H9 (cell line): ENCODE results near the gene TXNDC17. TPM values are rescaled to one million over a fixed set of nuclear protein-coding genes. Genes with fewer than 3 reads are reported as not detected.

Experiments
- DNase-seq: peaks from one replicate; pipeline ENCODE4 v3.0.0-alpha.2; 2017
- H2AFZ ChIP-seq: one replicate; pipeline ENCODE4 v1.6.1; 2013; ENCODE audit warnings: mild to moderate bottlenecking, low read length, control low read depth, moderate library complexity
- H2AK5ac ChIP-seq: 2 replicates; pipeline ENCODE4 v1.6.1; 2013; ENCODE audit warnings: low read length, control low read depth, mixed read lengths; ENCODE audit not compliant: insufficient read length
- H2BK120ac ChIP-seq: one replicate; pipeline ENCODE4 v1.6.1; 2013; ENCODE audit warnings: low read depth, mild to moderate bottlenecking, low read length, control low read depth, inconsistent platforms; ENCODE audit not compliant: poor library complexity, severe bottlenecking
- H2BK12ac ChIP-seq: 2 replicates; pipeline ENCODE4 v1.6.1; 2013; ENCODE audit warnings: low read length, control low read depth, mixed read lengths, low read depth; ENCODE audit not compliant: insufficient read length
- H2BK15ac ChIP-seq: 2 replicates; pipeline ENCODE4 v1.6.1; 2013; ENCODE audit warnings: low read depth, low read length, control low read depth
- H2BK20ac ChIP-seq: one replicate; pipeline ENCODE4 v1.6.1; 2013; ENCODE audit warnings: low read depth, mild to moderate bottlenecking, low read length, control low read depth, inconsistent platforms; ENCODE audit not compliant: poor library complexity, severe bottlenecking
- H2BK5ac ChIP-seq: 2 replicates; pipeline ENCODE4 v1.6.1; 2013; ENCODE audit warnings: low read length, control low read depth, mixed read lengths; ENCODE audit not compliant: insufficient read length
- H3K14ac ChIP-seq: 2 replicates; pipeline ENCODE4 v1.6.1; 2013; ENCODE audit warnings: low read length, control low read depth; ENCODE audit not compliant: insufficient read depth
- H3K18ac ChIP-seq: 2 replicates; pipeline ENCODE4 v1.6.1; 2013; ENCODE audit warnings: low read depth, mild to moderate bottlenecking, mixed read lengths, low read length, control low read depth; ENCODE audit not compliant: insufficient read length
- H3K23ac ChIP-seq: 2 replicates; pipeline ENCODE4 v1.6.1; 2013; ENCODE audit warnings: low read length, control low read depth, mixed read lengths, low read depth; ENCODE audit not compliant: insufficient read length
- H3K23me2 ChIP-seq: 2 replicates; pipeline ENCODE4 v1.6.1; 2013; ENCODE audit warnings: low read depth, mild to moderate bottlenecking, mixed read lengths, low read length, control low read depth; ENCODE audit not compliant: insufficient read length, poor library complexity, severe bottlenecking
- H3K27ac ChIP-seq: 2 replicates; pipeline ENCODE4 v1.5.1; 2013; ENCODE audit warnings: low read length, control low read depth, mixed read lengths, low read depth; ENCODE audit not compliant: insufficient read length
- H3K27me3 ChIP-seq: 2 replicates; pipeline ENCODE4 v1.6.1; 2013; ENCODE audit warnings: low read length, control low read depth, inconsistent platforms; ENCODE audit not compliant: insufficient read depth
- H3K4ac ChIP-seq: 2 replicates; pipeline ENCODE4 v1.6.1; 2013; ENCODE audit warnings: low read depth, mild to moderate bottlenecking, control low read depth, inconsistent platforms, low read length, moderate library complexity
- H3K4me1 ChIP-seq: 2 replicates; pipeline ENCODE4 v1.6.1; 2013; ENCODE audit warnings: low read length, control low read depth, inconsistent platforms; ENCODE audit not compliant: insufficient read depth
- H3K4me2 ChIP-seq: 2 replicates; pipeline ENCODE4 v1.6.1; 2013; ENCODE audit warnings: low read length, control low read depth, mixed read lengths; ENCODE audit not compliant: insufficient read length, insufficient read depth
- H3K56ac ChIP-seq: 2 replicates; pipeline ENCODE4 v1.6.1; 2013; ENCODE audit warnings: low read depth, mild to moderate bottlenecking, mixed read lengths, low read length, control low read depth; ENCODE audit not compliant: insufficient read length
- H3K79me1 ChIP-seq: 2 replicates; pipeline ENCODE4 v1.6.1; 2013; ENCODE audit warnings: low read depth, mild to moderate bottlenecking, moderate library complexity, low read length, control low read depth, inconsistent platforms; ENCODE audit not compliant: insufficient read depth, poor library complexity, severe bottlenecking
- H3K79me2 ChIP-seq: 2 replicates; pipeline ENCODE4 v1.6.1; 2013; ENCODE audit warnings: low read length, control low read depth, inconsistent platforms; ENCODE audit not compliant: insufficient read depth
- H3K9ac ChIP-seq: 2 replicates; pipeline ENCODE4 v1.6.1; 2013; ENCODE audit warnings: low read length, control low read depth, mixed read lengths; ENCODE audit not compliant: insufficient read length; ENCODE audit errors: extremely low read depth
- H3K9me3 ChIP-seq: one replicate; pipeline ENCODE4 v1.6.1; 2013; ENCODE audit warnings: low read depth, low read length, inconsistent platforms; ENCODE audit not compliant: control insufficient read depth
- H3T11ph ChIP-seq: one replicate; pipeline ENCODE4 v1.6.1; 2013; ENCODE audit warnings: mild to moderate bottlenecking, low read length, control low read depth, inconsistent platforms
- H4K20me1 ChIP-seq: one replicate; pipeline ENCODE4 v1.6.1; 2013; ENCODE audit not compliant: control insufficient read depth, insufficient read length, insufficient read depth
- H4K5ac ChIP-seq: 2 replicates; pipeline ENCODE4 v1.6.1; 2013; ENCODE audit warnings: low read depth, mild to moderate bottlenecking, mixed read lengths, low read length, control low read depth; ENCODE audit not compliant: insufficient read length
- H4K8ac ChIP-seq: replicated peaks from 2 replicates; pipeline ENCODE4 v1.6.1; 2013; ENCODE audit warnings: low read length, control low read depth, mixed read lengths, low read depth; ENCODE audit not compliant: insufficient read length
- H4K91ac ChIP-seq: 2 replicates; pipeline ENCODE4 v1.6.1; 2013; ENCODE audit warnings: low read depth, mild to moderate bottlenecking, moderate library complexity, mixed read lengths, low read length, control low read depth; ENCODE audit not compliant: insufficient read length
- H3K27ac Mint-ChIP-seq, 3 experiments: 2 replicates in 2 of 3; 3 replicates in 1 of 3; pipeline ENCODE4 v1.8.0; 2020 to 2021; ENCODE audit warnings: mixed read lengths in 3 of 3, mild to moderate bottlenecking in 1 of 3, moderate library complexity in 1 of 3
- H3K27me3 Mint-ChIP-seq: 2 replicates; pipeline ENCODE4 v1.8.0; 2021; ENCODE audit warnings: low read depth, mild to moderate bottlenecking, moderate library complexity, mixed read lengths
- H3K36me3 Mint-ChIP-seq, 3 experiments: 2 replicates in 2 of 3; 3 replicates in 1 of 3; pipeline ENCODE4 v1.8.0; 2020 to 2021; ENCODE audit warnings: low read depth in 3 of 3, mixed read lengths in 3 of 3; ENCODE audit not compliant: insufficient read depth in 1 of 3
- H3K4me1 Mint-ChIP-seq, 2 experiments: 2 replicates each; pipeline ENCODE4 v1.8.0; 2020; ENCODE audit warnings: mixed read lengths in 2 of 2
- H3K4me3 Mint-ChIP-seq, 2 experiments: 2 replicates in 1 of 2; 3 replicates in 1 of 2; pipeline ENCODE4 v1.8.0; 2020 to 2021; ENCODE audit warnings: mild to moderate bottlenecking in 2 of 2, mixed read lengths in 2 of 2, moderate library complexity in 1 of 2
- H3K9me3 Mint-ChIP-seq, 2 experiments: 2 replicates in 1 of 2; 3 replicates in 1 of 2; pipeline ENCODE4 v1.8.0; 2020; ENCODE audit warnings: mild to moderate bottlenecking in 2 of 2, mixed read lengths in 2 of 2, moderate library complexity in 1 of 2
- CTCF ChIP-seq: fragments of 200-600 bp; sonication (generic); conservative IDR thresholded peaks from 3 replicates; pipeline ENCODE4 v1.8.0; 2021; ENCODE audit warnings: antibody characterized with exemption, mild to moderate bottlenecking
- WGBS: extraction: QIAGEN DNeasy Blood & Tissue Kit; methylation state at CpG from one replicate; pipeline ENCODE4 v1.1.7; 2013; ENCODE audit warnings: missing lambda C conversion rate, low lambda C conversion rate, mixed read lengths; ENCODE audit not compliant: insufficient read length; ENCODE audit errors: extremely low coverage; 5-methylcytosine and 5-hydroxymethylcytosine counted together
- total RNA-seq: library from RNA; stranded (reverse); gene quantifications from 2 replicates; pipeline ENCODE4 v1.2.1, GENCODE V29; 2021

The TXNDC17 gene
- total RNA-seq, 1 experiment from 2014 or later, result 170 TPM

GRCh38 chr17:6679241-6679640 lies 38.4 kb downstream of the TXNDC17 start:
- Histone ChIP-seq H3K23me2 (no peaks in the 10 kb centered on the region), H3K4me2 (no peak overlapping the region), H4K91ac (no peak overlapping the region), H3K4me1 (no peaks in the 10 kb centered on the region), H3K14ac (no peak overlapping the region), H2BK120ac (no peak overlapping the region), H2BK5ac (no peak overlapping the region), H2AK5ac (no peak overlapping the region), H3K56ac (no peak overlapping the region), H3K27ac (no peak overlapping the region), H3K79me1 (no peaks in the 10 kb centered on the region), H2BK15ac (no peak overlapping the region), H4K5ac (no peak overlapping the region), H3K4ac (no peak overlapping the region), H4K8ac (no peak overlapping the region), H2BK12ac (no peak overlapping the region), H2BK20ac (no peak overlapping the region), H3K23ac (no peak overlapping the region), H3K18ac (no peak overlapping the region), H3K79me2 (no peaks in the 10 kb centered on the region), H3K27me3 (no peaks in the 10 kb centered on the region), H3T11ph (no peak overlapping the region), H2AFZ (no peak overlapping the region), H3K9me3 (no peaks in the 10 kb centered on the region), H3K9ac (no peak overlapping the region), H4K20me1 (no peaks in the 10 kb centered on the region)
- Mint-ChIP-seq H3K4me3 (no peak overlapping the region), H3K4me1 (peaks cover 2 to 5% of the 10 kb centered on the region in 2 experiments; a peak in 2 of 4 replicates), H3K27ac (no peak overlapping the region), H3K36me3 (no peaks in the 10 kb centered on the region; a peak in 1 of 7 replicates), H3K9me3 (no peaks in the 10 kb centered on the region; a peak in 1 of 5 replicates), H3K27me3 (peaks cover 2% of the 10 kb centered on the region)
- TF ChIP-seq CTCF, result no peak
- DNase-seq, result no peak
- no CpG with 5 or more reads among the region's 6 CpGs for WGBS
